GM19372 (cell line): Measurements from ENCODE around the gene CDK6.
"Not testable (repeated sequence)": the region's sequence is repeated elsewhere in the genome, so short reads cannot be mapped to it uniquely, and the experiment has no call there.

ENCODE experiments used
- ATAC-seq: cut with Tn5 transposase; IDR thresholded peaks from one replicate; pipeline ENCODE4 v1.9.1; 2021; ENCODE audit warnings: mild to moderate bottlenecking, low read depth, moderate library complexity; ENCODE audit not compliant: unreplicated experiment

Gene CDK6

DNA sequence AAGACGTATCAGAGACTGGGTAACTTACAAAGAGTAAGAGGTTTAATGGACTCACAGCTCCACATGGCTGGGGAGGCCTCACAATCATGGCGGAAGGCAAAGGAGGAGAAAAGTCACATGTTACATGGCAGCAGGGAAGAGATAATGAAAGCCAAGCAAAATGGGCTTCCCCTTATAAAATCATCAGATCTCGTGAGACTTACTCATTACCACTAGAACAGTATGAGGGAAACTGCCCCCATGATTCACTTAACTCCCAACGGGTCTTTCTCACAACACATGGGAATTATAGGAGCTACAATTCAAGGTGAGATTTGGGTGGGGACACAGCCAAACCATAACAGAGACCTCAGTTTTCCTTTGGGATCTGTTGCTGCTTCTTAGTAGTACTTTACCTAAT lies 92.2 kb downstream of the CDK6 start:
- ATAC-seq = not testable (repeated sequence)

DNA sequence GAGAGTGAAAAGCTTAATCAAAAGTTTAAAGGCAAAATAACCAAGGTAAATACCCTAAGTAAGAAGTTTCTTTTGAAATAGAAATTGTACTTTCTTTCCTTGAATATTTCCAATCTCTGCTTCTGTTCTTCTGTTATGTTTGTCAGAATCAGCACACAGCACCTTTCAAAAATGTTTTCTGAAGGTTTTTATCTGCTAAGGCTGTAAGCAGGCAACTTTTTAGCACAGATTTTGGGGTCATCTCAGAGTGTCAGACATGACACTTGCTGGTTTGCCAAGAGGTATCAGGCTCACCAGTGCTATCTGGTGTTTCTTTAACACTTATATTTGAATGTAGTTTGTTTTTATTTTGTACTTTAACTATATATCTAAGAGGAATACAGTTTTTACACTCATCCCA lies 94.2 kb downstream of the CDK6 start:
- ATAC-seq = no peak

DNA sequence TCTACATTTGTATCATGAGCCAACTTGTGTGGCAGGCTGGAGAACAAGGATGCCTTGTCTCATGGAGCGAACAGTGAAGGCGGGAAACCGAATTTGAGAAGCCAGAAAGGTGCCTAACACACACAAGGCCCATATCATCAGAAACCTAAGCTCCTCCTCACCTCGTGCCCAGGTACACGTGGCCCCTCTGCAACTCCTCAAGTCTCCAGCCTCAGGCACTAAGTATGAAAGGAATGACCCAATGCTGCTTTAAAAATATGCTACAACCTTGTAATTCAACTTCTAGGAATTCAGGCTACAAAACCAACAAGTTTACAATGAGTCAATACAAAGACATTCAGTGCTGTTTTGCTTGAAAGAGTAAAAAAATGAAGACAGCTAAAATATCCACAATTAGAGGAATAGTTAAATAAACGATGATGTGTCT lies 95.7 kb downstream of the CDK6 start:
- ATAC-seq = no peak

DNA sequence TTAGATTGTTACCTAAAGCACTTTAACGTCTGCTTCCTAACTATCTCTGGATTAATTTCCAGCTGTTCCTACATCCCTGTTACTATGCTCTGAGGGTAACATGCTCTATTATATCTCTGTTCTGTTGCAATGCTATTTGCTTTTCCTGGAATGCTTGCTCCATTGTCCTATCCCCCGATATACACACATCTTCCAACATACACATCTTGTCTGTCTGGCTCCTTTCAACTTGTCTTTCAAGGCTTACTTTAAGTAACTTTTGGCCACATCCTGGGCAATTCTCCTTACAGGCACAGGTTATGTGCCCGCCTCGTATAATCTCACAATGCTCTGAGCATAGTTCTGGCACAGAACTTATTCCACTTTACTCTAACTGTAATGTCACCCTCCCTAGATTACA lies 96.2 kb downstream of the CDK6 start:
- ATAC-seq = no peak

DNA sequence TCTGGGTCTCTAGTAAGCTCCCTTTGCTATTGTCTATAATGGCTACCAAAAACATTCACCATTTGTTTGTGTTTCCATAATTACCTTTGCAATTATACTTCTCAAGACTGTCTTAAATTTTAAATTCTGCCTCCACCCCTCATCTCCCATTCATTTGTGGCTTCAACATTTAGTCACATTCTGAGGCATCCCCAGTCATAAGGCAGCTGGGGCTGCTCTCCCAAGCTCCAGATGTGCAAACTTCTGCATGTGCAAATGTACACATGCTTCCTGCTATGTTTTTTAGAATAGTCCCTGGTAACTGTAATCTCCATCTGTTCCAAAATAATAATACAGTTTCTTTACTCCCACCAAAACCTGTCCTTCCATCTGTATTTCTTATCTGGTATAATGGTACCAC lies 97.3 kb downstream of the CDK6 start:
- ATAC-seq = no peak

DNA sequence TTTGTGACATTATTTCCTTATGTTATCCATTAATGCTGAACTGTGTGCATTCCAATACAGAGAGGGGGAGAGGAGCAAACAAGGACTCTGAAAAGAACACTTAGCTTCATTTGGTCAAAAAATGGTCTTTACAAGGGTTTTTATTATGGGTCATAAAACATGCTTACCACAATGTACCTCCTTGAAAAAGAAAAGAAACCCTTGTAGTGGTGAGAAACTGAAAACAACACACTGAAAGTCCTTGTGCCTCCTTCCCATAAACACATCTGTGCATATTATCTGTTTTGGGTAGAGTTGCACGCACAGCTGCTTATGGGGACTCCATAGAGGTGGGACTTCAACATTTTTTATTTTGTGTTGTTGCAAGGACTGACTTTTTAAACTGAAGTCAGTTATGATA lies 98.7 kb downstream of the CDK6 start:
- ATAC-seq = peak; percentile 84

DNA sequence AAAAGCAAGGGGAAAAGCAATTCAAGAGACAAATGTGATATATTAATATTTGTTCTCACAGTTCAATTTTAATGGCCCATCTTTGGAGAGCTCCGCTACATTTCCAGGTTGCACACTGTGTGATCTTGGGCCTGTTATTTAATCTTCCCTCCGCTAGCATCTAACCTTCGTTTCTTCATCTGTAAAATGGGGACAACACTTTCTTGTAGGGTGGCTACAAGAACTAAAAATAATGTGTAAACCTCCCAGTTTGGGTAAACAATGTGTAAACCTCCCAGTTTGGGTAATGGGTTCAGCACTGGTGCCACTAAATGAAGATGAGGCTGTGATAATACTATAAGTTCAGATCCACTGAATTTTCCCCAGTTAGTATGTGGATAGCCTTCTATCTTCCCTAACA lies 99.5 kb downstream of the CDK6 start:
- ATAC-seq = no peak

DNA sequence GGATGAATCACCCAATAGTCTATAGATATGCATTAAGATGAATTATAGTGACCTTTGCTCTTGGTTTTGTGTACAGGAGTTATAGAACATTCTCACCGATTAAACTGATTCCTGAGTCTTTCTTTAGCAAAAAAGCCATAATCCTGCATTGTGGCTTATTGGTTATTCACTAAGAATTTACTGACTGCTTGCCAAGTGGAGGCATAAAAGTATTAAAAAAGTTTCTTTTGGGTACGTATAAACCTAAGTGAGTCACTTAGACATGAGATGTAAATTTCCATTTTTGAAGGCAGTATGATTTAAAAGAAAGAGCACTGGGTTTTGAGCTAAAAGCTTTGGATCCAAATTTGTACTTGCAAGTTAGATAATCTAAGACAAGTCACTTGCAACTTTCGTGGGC lies 100.7 kb downstream of the CDK6 start:
- ATAC-seq = no peak

DNA sequence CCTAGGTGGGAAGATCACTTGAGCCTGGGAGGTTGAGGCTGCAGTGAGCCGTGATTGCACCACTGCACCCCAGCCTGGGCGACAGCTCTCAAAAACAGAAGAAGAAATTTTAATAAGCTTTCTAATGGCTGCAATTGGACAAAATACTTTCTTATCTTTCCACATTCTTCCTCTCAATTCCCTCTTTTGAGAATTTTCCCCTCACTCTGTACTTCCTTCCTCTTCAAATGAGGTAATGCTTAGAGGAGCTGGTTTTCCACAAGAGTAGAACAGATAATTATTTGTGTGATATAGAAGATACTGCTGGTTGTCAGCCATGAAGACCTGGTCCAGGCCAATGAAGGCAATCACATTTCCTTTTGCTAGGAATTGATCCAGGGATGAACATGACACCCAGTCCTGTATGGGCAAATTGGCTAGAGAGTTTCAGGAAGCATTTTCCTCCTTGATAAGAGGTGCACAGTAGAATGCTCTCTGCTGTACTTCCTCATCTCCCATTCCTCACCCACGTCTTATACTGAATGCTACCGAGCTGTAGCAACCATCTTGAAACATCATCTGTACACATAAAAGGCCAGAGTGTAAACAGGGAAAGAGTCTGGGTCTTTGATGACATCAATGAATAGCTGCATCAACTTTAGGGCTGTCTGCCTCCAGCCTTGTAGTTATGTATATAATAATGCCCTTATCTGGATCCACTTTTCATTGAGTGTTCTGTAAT lies 103.9 kb downstream of the CDK6 start:
- ATAC-seq = peak; percentile 10

DNA sequence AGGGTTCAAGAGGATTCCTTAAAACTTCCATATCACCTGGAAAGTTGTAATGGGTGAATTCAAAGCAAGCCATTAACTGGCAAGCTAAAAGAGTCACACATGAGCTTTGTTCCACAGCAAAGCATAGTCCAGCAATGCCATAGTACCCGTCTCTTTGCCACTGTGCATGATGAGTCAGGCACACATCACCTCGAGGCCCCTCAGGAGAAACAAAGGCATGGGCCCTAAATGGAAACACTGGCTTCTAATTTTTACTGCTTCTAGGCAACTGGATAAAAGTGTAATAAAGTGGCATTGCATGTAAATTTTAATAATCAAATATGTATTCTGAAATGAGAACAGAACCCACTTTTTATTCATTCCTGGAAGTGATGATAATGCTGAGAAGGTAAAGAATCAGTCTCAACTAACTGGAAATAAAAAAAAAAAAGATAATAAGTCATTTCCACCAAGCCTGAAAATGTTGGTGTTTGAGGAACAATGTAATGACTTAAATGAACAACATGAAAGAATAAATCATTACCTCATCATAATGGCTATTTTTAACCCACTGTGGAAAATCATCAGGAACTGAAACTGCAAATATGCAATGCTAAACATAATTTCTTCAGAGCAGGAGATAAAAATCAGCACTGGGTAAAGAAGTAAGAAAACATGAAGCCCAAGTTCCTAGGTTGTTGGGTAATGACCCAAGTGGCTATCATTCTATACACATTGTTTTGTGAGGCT lies 104.9 kb downstream of the CDK6 start:
- peak; percentile 60 for ATAC-seq

DNA sequence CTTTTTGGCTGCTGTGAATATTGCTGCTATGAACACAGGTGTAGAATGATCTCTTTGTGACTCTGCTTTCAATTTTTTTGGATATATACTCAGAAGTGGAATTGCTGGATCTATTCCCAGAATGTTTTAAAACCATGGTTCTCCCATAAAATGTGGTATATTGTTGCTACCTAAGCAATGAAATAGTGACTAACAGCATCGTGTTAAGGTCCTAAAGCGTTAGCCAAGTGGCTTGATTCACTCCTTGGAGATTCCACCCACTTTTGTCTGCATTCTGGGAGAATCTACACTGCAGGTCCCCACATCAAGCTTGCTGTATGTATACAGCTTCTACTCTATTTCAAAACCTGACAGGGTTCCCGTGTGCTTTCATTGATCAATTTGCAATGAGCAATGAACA lies 105.6 kb downstream of the CDK6 start:
- ATAC-seq = no peak

DNA sequence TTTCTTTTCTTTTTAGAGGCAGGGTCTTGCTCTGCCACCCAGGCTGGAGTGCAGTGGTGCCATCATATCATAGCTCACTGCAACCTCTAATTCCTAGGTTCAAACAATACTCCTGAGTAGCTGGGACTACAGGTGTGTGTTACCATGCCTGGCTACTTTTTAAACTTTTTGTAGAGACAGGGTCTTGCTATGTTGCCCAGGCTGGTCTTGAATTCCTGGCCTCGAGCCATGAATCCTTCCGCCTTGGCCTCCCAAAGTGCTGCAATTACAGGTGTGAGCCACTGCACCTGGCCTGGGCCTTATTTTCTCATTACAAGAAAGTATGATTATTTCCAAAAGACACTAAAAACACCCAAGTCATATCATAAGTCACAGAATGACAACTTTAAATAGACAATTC lies 106.6 kb downstream of the CDK6 start:
- no peak for ATAC-seq

DNA sequence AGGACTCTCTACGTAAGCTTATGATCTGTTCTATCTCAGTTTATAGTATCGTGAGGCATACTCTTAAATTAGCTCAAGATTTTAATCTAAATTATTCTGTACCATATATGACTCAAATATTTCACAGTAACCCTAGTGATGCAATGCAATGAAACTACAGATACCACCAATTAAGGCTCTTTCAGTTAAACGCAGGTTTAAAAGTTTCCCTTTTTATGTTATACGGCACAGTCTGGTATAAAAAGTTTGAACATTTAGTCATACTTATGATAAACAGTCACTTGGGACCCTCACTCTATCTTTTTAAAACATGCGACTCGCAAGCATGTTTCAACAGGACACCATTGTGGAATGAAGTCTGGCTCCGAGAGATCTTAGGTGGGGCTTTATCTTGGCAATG lies 107.2 kb downstream of the CDK6 start:
- ATAC-seq = no peak

DNA sequence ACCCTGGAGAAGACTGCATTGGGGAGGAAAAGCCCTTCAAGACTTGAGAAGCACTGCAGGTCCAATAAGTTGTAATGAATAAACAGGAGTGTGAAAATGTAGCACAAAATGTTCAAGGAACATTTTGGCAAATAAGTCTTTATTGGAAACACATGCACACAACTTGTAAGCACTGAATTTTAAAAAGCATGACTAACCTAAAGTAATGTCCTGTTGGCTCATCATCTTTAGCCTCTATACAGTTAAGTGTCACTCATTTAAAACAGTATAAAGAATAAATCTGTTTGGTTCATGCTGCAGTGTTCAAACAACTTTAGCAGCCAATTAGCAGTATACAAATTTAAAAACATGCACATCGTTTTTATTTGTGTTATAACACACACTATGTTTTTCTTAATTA lies 108.6 kb downstream of the CDK6 start:
- no peak for ATAC-seq

DNA sequence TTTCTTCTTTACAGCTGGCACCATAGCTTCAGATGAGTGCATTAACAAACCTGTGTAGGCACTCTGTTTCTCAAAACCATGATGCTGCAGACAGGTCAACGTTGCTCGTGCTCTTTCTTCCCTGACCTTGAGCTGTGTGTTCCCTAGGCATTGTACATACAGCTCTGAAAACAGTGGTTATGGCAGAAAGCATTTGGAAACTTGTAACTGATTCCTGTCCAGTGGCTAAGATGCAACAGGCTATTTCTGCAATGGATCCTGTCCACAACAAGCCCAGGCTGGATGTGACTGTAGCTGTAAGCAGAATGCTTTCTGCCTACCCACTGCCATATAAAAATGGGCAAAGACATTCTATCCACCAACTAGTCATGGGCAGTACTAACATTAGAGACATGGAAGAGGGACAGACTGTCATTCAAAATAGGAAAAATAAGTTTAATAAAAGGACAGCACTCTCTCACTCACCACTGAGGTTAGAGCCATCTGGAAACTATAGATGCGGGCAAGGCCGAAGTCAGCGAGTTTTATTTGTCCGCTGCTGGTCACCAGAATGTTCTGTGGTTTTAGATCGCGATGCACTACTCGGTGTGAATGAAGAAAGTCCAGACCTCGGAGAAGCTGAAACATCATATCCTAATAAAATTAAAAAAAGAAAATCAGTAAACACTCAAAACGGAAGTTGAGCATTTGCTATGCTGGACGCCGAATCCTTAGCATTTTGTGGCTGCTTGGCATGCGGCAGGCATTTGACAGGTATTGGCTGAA lies 111.0 kb downstream of the CDK6 start:
- ATAC-seq = no peak

DNA sequence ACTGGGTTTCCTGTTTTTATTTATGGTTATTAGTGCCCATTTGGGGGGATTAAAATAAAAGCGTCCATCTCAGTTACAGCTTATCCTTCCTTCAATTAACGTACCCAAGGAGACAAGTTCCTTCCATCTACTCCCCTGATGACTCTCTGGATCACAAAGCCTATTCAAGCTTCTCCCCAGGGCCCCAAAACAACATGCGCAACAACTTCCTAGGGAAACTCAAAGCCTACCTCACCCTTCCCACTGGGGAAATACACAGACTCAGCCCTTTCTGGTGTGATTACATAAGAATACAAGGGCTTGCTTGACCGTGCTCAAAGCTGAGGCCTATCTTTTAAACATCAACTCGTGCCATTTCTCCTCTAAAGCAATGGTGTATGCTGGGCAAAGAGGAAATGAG lies 112.4 kb downstream of the CDK6 start:
- no peak for ATAC-seq

DNA sequence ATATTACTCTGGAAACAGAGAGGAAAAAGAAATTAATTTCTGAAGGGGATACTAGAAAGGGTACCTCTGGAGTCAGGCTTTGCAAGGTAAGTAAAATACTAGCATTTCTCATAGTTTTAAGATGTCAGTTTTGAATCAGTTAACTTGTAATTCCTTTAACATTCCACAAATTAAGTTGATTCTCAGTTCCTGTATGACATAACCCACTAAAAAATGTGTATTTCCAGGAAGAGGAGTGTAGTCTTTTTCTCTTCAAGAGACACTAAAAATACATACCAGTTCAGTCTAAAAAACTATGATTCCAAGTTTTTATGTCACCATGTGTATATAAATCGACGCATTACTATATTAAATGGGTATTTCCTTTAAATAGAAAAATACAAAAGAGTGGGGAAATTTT lies 113.2 kb downstream of the CDK6 start:
- no peak for ATAC-seq

DNA sequence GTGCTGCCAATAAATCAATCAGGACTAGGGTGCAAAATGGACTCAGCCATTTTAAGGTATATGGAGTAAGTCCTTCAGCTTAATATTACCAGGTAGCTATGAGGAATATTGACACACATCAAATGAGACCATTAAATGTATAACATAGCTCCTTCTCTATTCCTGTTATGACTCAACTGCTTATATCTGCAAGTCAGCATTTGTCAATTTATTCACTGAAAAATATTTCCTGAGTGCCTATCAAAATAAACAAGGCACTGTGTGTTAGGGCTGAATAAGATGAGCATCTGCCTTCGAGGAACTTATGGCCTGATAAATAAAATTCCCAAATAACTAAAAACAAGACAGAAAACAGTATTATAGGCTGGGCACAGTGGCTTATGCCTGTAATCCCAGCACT lies 113.8 kb downstream of the CDK6 start:
- ATAC-seq = no peak

DNA sequence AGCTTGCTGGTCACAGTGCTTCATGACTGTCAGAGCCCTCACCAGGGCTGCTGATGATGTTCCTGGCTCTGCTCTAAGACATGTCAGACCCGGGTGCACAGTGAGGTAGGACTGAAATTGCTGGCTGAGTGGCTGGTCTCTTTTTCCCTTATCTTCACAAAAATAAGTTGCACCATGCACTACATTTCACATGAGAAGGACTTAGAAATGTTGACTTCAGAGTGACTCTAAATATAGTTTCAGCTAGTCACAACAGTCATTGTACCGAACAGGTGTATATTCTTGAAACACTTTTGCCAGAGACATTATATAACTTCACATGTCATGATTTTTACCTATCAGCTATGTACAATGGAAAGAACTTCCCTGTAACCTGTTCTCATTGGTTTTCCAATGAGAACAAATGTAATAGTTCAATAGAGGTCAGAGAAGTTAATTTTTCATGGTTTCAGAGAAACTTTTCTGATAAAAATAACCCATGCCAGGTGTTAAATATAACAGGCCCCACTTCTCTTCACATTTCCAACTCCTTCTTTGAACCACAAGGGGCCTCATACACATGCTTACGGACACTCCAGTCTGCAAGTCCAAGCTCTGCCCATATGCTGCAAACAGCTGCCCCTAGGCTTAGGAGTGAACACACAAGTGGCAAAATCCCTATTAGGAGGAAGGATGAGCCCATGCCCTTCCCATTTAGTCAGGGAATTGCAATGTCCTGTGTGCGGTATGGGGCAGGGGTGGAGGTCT lies 115.6 kb downstream of the CDK6 start:
- ATAC-seq = peak; percentile 46

DNA sequence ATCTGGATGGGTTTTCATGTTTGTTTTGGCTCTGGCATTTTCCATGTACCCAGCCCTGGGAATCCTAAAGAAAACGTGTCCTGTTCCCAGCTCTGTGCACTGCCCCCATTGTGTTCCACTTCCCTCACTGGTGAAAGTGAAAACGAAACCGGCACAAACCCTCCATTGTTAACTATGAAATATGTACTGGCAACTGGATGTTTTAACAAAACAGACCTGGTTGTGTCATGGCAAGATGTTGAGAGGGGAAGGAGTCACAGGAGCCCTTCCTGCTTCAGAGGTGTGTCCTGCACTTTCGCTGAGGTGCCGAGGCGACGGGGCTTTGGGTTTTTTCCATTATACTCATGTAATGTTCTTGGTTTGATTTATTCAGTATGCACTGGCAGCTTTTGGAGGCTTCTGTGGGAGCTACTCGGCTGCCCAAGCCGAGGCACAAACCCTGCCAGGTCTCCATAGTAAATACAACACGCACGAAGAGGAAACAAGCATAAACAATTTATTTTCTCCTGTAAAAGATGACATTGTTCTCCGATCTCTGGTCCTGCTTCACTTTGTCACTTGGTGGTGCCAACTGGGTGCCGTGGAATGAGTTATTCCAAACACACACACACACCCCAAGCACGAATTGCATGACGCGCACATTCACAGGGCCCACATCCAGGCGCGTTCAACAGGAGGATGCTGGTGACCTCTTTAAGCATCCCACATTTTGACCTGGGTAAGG lies 118.2 kb downstream of the CDK6 start:
- peak; percentile 43 for ATAC-seq
